Measurements from ENCODE around the gene OVCA2.

GRCh38 chr17:2054262-2054511 is 12.4 kb downstream of the OVCA2 start:
- TF ChIP-seq GATA2 (IDR thresholded peaks at IDR 0.05; ENCODE audit: low read depth, low read length) (no peak), GATA3 (IDR thresholded peaks at IDR 0.05; ENCODE audit: low read depth, low read length) (no peak)

All from SH-SY5Y (cell line).